Measurements from ENCODE around the gene SPATA33.
"Not testable (repeated sequence)": the region's sequence is repeated elsewhere in the genome, so short reads cannot be mapped to it uniquely, and the experiment has no call there.

The SPATA33 gene

DNA sequence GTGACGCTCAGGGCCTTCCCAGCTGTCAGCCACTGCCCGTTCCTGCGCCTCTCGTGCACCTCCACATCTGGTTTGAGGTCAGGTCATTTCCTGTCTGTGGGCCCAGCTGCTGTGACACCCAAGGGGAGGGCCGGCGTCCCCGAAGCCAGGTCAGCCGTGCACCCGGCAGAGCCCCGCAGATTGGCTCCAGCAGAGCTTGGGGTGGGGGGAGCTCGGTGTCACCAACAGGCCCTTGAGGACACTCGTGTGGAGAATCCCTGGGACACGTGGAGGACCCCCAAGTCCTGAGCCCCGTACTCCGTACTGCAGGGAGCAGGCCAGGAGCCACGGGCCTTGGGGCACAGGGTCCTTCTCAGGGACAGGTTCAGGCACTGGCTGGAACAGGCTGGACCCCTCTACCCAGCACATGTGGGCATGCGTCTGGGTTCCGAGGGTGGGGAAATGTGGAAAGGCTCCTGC is 39.1 kb downstream of the SPATA33 start:
- TF ChIP-seq, protein P1, sequence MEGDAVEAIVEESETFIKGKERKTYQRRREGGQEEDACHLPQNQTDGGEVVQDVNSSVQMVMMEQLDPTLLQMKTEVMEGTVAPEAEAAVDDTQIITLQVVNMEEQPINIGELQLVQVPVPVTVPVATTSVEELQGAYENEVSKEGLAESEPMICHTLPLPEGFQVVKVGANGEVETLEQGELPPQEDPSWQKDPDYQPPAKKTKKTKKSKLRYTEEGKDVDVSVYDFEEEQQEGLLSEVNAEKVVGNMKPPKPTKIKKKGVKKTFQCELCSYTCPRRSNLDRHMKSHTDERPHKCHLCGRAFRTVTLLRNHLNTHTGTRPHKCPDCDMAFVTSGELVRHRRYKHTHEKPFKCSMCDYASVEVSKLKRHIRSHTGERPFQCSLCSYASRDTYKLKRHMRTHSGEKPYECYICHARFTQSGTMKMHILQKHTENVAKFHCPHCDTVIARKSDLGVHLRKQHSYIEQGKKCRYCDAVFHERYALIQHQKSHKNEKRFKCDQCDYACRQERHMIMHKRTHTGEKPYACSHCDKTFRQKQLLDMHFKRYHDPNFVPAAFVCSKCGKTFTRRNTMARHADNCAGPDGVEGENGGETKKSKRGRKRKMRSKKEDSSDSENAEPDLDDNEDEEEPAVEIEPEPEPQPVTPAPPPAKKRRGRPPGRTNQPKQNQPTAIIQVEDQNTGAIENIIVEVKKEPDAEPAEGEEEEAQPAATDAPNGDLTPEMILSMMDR (IDR thresholded peaks at IDR 0.05; ENCODE audit: low read depth, low read length) = no peak
- no peak overlapping the region for H3K4me3 ChIP-seq (ENCODE audit: low read depth, low read length)
- in situ Hi-C loops (cut with HindIII; ENCODE audit: low sequenced_read_pairs) = no loop called here
- DNase-seq (ENCODE audit: low read depth, low spot score) = no peak

DNA sequence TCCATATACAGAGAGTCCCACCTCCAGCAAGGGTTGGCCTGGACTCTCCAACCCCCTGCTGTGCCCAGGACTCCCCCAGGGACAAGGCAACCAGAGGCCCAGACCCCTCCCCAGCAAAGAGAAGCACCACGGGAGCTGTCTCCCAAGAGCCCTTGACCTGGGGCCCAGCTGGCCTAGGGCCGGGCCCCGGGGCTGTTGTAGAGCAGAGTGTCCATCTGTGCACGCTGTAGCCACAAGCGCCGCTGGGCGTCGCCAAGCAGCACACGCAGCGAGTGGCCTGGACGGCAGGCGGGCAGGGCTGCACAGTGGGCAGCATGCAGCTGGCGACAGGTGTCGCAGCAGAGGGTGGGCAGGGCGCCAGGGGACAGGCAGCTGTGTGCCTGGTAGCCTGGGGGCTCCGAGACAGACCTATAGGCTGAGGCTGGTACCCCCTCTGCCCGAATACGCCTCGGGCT is 39.6 kb downstream of the SPATA33 start:
- no peak overlapping the region for H3K4me3 ChIP-seq (ENCODE audit: low read depth, low read length)
- no peak for DNase-seq (ENCODE audit: low read depth, low spot score)
- TF ChIP-seq, protein P1 (IDR thresholded peaks at IDR 0.05; ENCODE audit: low read depth, low read length) = no peak
- in situ Hi-C loops (cut with HindIII; ENCODE audit: low sequenced_read_pairs) = no loop called here

DNA sequence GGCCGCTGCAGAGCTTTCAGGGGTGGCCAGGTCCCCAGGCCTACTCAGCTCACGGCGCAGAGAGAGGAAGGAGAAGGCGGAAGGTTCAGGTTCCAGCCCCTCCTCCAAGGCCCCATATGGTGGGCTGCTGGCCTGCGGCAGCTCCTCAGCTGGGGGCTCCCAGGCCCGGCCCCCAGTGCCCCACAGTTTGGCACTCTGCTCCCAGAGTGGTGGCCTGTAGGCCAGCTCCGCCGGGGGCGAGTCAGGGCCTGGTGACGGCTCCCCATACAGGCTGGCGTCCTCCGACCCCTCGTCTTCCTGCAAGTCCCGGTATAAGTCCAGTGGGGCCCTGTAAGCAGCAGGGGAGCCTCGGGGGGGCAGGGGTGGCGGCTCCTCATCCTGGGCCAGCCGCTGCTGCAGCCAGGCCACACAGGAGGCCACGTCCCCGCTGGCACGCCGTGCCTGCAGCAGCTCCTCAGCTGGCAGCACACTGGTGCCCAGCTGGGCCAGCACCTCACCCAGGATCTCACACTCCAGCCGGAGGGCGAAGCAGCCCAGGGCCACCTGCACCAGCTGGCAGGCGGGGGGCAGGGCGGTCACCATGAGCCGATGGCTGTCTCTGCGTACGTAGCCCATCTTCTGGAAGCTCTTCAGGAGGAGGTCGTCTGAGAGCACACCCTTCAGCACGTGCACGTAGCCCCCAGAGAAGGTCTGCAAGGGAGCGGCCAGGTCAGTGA is 40.1 kb downstream of the SPATA33 start:
- TF ChIP-seq, protein P1 (IDR thresholded peaks at IDR 0.05; ENCODE audit: low read depth, low read length) = no peak
- no peak for DNase-seq (ENCODE audit: low read depth, low spot score)
- in situ Hi-C loops (cut with HindIII; ENCODE audit: low sequenced_read_pairs) = no loop called here
- no peak overlapping the region for H3K4me3 ChIP-seq (ENCODE audit: low read depth, low read length)

DNA sequence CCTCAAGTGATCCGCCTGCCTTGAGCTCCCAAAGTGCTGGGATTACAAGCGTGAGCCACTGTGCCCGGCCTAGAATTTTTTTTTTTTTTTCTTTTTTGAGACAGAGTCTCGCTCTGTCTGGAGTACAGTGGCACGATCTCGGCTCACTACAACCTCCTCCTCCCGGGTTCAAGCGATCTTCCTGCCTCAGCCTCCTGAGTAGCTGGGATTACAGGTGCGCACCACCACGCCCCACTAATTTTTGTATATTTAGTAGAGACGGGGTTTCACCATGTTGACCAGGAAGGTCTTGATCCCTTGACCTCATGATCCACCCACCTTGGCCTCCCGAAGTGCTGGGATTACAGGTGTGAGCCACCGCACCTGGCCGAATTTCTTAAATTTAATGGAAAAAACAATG is 41.1 kb downstream of the SPATA33 start:
- DNase-seq (ENCODE audit: low read depth, low spot score); in situ Hi-C loops (cut with HindIII; ENCODE audit: low sequenced_read_pairs): not testable (repeated sequence)

DNA sequence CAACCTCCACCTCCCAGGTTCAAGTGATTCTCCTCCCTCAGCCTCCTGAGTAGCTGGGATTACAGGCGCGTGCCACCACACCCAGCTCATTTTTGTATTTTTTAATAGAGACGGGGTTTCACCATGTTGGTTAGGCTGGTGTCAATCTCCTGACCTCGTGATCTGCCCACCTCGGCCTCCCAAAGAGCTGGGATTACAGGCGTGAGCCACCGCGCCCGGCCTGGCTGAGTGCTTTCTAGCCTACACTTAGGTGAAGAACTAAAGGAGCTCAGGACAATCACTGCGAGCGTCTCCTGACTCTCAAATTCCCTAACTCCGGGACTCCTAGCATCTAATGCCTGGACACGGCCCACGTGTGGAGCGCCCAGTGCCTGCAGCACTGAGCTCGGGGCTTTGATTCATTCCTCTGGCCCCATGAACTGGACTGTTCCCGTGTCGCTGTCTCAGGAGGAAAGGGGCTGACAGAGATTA is 42.0 kb downstream of the SPATA33 start:
- DNase-seq (ENCODE audit: low read depth, low spot score); in situ Hi-C loops (cut with HindIII; ENCODE audit: low sequenced_read_pairs): not testable (repeated sequence)
- peak overlapping the region; percentile 16 for H3K4me3 ChIP-seq (ENCODE audit: low read depth, low read length)

More for the DNA sequence above, 41.1 kb downstream of the SPATA33 start:
- not testable (repeated sequence) for H3K4me3 ChIP-seq (ENCODE audit: low read depth, low read length)

DNA sequence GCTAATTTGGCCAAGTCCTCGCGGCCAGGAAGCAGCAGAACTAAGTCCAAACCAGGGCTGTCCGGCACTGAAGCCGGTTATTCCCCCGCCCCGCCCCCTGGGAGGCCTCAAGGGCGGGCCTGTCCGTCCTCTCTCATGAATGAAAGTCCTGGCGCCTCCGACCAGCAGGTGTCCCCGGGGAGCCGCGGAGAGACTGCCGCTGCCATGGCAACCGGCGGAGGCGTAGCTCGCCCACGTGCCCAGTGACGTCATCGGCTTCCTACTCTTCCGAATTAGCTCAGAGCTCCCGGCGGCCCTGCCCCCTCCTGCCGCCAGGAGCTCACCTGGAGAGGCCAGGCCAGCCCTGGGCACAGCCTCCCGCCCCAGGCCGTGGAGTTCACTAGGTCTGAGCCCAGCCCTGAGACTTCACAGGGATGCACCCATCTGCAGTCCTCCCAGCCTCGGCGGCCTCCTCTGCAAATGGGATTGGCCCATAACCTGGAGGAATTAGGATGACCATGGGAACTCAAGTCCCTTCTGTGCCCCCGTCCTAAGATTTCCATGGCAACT is 42.5 kb downstream of the SPATA33 start:
- peak; percentile 98 for DNase-seq (ENCODE audit: low read depth, low spot score)
- TF ChIP-seq, protein P1 (IDR thresholded peaks at IDR 0.05; ENCODE audit: low read depth, low read length) = peak; percentile 70
- in situ Hi-C loops (cut with HindIII; ENCODE audit: low sequenced_read_pairs) = no loop called here
- peak overlapping the region; percentile 74 for H3K4me3 ChIP-seq (ENCODE audit: low read depth, low read length)

DNA sequence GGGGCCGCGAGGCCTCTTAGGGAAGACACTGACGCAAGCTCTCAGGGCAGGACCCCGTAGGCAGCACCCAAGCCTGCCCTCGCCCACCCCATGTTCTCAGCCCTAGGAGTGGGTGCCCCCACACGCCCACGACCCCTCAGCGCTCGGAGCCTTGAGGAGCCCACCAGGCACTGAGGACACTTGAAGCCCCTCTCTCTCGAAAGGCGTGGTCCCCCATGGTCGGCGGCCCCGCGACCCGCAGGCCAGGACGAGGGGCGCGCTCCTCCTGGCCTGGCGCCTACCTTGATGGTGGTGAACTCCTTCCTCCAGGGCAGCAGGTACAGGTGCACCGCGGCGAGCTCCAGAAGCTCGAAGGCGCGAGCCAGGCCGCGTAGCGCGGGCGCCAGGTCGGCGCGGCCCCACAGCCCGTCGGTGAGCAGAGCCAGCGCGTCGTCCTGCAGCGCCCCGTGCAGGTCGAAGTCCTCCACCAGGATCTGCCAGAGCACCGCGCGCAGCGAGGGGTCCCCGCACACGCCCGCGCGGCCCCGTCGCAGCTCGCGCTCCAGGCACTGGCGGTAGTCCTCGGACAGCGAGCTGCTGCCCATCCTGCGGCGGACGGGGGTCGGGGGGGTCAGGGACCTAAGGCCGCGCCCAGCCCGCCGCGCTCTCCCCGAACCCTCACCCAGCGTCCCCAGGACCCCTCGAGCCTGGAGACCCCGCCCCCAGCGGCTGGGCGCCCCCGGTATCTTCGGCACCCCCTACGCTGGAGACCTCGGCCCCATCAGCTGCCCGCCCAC is 43.2 kb downstream of the SPATA33 start:
- in situ Hi-C loops (cut with HindIII; ENCODE audit: low sequenced_read_pairs) = no loop called here
- DNase-seq (ENCODE audit: low read depth, low spot score) = peak; percentile 35
- TF ChIP-seq, protein P1 (IDR thresholded peaks at IDR 0.05; ENCODE audit: low read depth, low read length) = peak; percentile 30
- peak overlapping the region; percentile 74 for H3K4me3 ChIP-seq (ENCODE audit: low read depth, low read length)
